ENCODE data around the gene SORBS2.
A peak's percentile ranks its signal among the peaks of the same experiment; 100 is the strongest.
"Not testable (repeated sequence)": the region's sequence is repeated elsewhere in the genome, so short reads cannot be mapped to it uniquely, and the experiment has no call there.

SORBS2 gene

DNA sequence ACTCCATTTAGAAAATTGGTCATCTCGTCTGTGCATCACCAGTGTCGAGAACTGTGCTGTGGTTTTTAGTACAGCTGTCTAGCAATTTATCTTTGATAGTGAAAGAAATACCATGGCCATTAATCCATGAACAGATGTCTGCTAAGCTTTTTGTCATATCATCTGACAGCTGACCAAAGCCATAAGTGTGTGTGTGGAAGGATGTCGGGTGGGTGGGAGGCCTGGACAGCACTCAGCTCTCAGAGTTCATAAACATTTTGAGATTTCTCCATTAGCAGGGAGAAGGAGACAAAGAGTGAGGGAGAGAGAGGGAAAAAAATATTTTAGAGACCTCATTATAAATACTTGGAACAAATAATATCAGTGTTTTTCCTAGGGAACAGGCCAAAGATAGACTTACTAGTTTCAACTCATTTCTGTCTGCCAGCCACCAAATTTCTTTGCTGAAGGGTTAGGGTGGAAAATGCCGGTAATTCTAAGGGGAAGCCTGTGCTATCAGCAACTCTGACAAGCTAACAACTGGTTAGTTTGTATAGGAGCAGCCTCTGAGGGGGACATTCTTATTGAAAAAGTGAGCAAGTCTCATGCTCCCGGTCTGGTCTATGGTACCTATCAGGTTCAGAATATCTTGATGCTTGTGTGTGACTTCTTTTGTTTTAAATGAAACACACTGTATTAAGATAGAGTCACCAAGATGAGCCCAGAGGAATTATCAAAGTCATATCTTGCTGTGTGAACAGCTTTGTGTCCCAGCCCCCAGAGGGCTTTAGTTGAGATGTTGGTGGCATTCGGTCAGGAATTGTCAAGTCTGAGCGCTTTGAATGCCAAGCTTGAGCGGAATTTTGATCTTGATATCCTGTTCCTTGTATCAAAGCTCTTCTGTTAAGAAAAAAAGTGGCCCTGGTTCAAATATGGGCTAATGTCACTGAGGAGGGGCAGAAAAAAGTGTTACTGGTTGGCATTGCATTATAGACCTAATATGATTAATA is 234.7 kb downstream of the SORBS2 start:
- no peak for DNase-seq

DNA sequence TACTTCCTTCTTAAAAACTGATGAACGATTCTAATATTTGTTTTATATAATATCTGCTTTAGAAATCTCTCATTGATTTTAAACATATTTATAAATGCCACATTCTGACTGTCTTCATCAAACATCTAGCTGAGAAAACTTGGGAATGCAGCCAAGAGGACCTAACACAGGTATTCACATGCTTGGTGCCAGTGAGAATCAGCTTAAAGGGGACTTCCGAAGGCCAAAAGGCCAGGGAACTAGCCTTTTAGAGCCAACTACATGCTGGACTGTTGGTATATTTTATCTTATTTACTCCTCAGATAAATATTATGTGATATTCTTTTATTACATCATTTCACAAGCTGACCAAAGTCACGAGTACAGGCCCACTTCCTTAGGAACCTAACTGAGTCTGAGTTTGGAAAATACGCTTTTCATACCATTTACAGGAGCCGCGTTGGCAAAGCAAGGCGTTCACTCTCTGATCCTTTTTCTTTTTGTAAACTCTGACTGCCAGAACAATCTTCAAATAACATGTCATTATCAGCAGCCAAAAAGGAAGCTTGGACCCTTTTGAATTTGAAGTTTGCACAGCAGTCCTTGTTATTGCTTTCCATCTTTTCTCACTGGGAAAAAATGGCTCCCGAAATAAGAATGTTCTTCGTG is 235.6 kb downstream of the SORBS2 start:
- no peak for DNase-seq

DNA sequence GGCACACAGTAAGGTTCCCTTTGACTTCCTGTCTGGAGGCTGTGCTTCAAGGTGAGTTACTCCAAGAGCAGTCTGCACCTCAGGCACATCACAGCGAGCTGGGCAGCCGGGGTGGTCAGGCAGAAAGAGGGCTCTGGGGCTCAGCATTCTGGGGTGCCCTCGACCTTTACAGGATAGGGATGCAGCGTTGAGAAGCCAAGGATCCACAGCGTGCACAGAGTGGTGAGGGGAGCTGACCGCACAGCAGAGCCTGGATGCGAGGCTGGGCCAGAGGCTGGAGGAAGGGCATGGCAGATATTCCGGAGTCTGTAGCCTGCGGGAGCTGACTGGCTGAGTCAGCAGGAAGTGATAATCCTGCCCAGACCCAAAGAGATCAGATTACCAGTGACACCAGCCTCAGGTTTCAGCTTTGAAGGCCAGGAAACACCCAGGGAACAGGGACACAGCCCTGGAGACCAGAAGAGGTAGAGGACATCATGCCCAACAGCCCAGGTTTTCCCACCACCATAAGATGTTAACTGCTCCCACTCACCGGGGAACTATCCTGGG is 238.3 kb downstream of the SORBS2 start:
- peak; percentile 31 for DNase-seq

DNA sequence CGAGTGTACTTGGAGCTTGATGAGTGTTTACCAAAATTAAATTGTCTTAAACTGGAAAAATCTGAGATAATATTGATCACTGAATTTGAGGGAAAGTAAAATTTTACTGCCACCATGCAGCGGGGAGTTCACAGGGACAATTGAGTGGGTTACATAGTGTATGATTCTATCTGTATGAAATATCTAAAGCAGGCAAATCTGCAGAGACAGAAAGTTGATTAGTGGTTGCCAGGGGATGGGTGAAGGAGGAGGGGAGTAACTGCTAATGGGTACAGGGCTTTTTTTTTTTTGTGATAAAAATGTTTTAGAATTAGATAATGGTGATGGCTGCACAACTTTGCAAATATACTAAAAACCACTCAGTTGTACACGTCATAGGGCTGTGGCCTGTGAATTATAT is 241.3 kb downstream of the SORBS2 start:
- no peak for DNase-seq

DNA sequence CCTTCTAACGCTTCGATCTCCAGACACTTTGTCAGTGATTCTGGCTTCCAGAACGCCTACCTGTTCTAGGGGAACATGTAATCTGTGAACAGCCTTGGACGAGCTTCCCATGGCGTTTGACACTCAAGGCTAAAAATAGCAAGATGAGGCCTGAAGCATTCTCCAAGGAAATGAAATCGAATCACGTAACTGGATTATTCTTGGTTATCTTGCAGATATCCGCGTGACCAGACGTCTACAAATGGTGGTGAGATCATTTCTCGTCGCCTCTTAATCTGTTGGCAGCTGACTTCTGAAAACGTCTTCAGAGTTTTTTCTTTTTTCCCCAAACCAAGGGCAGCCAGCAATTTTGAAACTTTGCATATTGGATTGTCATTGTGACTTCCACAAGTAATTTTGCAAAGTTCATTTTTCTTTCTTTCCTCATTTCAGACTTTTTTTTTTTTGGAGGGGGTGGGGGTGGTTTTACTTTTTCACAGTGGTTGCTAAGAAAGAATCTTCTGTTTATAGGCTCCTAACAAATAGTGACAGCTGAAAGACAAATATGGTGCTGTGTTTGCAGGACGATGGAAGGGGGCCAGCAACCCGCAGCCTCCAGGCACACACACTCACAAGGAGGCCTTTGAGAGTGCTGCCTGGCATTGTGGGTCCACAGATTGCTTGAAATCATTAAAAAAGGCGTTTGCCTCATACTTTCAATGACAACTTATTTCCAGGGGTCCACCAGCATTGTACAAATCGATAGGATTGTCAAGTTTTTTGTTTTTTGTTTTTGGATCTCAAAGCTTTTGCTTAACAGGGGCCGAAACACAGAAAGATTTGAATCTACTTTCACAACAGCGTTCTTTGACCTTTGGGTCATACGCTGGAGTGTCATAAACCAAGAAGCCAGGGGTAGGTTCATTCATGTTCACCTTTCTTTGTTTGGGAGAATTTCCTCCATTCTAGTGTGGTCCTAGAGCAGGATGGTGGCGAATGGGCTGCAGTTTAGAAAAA is 244.3 kb downstream of the SORBS2 start:
- no peak for DNase-seq

DNA sequence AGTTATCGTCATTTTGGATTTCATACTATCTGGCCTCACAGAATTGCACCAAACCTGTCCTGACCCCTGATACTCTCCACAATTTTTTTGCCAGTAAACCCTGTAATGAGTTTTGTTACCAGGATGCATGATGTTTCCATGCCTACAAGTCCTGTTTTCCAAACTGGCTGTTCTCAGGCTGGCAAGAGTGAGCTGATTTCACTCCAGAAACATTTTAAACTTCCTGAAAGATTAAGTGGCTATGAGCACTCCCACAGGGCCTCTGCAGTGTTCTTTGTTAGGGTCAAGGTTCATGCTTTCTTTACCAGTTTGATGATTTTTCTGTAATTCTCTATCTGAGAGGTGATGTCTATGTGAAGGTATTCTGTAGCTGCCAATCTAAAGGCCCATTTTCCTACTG is 245.0 kb downstream of the SORBS2 start:
- DNase-seq, result no peak

DNA sequence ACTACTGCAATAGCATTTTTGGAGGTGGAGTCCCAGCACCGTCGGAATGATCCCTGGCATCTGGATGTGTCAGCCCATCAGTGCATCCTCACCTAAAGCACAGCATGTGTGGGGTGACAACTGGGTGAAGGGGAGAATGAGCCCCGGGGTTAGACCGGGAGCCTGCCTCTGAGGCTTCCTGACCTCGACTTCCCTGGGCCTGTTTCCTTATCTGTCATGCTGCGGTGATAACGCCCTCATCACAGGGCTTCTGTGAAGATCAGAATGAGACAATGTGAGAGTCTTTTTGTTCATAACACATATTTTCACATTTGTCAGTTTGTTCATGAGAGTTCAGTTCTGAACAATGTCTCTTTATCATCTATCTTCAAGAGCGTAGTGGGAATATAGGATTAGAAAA is 245.6 kb downstream of the SORBS2 start:
- no peak for DNase-seq

DNA sequence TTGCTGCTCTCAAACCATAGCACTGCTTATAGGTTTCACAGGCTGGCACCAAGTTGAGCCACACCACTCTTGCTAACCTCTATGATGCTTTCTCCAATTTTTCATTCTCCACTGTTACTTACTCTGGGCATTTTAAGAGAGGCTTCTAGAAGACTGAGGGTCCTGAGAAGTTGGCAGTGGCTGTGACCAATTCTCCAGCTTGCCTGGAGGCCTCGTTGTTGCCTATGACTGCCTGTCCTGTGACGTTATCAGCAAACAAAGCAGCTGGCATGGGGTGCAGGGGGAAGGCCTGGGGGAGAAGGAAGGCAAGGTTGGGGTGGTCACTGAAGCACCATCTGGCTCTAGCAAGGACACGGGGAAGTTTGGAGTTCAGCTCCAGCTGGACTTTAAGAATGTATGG is 246.3 kb downstream of the SORBS2 start:
- no peak for DNase-seq

DNA sequence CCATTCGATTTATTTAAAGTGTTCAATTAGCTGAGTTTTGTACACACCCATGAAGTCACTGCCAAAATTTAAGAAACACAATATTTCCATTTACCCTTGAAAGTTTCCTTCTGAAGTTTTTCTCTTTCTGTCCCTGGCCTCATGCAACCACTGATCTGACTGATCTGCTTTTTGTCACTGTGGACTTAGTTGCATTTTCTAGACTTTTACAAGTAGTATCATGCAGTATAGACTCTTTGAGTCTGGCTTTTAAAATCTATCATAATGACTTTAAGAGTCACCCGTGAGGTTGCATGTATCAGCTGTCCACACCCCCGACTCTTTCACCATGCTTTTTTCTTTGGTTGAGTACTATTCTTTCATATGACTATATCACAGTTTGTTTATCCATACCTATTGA is 247.6 kb downstream of the SORBS2 start:
- no peak for DNase-seq

DNA sequence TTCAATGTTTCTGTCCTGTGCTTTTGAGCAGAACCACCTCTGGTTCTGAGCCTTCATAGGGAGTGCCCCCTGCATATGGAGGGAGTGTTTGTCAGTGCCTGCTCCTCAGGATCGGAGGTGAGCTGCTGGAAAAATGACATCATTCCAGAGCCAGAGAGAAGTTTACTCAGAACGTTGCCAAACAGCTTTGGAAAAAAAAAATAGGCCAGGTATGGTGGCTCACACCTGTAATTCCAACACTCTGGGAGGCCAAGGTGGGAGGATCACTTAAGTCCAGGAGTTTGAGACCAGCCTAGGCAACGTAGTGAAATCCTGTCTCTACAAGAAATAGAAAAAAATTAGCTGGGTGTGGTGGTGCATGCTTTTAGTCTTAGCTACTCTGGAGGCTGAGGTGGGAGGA is 249.5 kb downstream of the SORBS2 start:
- no peak for DNase-seq

DNA sequence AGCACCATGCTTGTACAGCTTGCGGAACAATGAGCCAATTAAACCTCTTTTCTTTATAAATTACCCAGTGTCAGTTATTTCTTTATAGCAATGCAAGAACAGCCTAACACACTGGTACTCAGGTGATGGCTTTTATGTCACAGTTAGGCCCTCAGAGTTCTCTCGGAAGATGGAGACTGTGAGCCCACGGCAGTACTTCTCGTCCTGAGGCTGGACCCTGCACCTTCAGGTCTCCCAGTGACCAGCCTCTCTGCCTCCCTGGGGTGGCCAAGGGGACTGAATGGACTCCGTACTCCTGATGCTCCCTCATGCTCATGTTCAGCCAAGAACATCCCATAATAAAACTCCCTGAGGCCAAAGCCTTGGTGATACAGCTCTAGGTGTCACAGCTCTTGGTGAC is 251.7 kb downstream of the SORBS2 start:
- DNase-seq, result no peak

DNA sequence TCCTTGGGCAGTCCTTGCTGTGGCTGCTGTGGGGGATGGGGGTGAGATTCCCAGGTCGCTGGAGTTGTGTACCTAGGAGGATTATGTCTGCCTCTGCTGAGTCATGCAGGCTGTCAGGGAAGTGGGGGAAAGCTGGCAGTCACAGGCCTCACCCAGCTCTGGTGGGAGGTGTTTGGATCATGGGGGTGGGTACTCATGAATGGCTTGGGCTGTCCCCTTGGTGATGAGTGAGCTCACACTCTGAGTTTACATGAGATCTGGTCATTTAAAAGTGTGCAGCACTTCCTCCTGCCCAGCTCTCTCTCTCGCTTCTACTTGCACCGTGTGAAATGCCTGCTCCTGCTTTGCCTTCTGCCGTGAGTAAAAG is 252.1 kb downstream of the SORBS2 start:
- no peak for DNase-seq

DNA sequence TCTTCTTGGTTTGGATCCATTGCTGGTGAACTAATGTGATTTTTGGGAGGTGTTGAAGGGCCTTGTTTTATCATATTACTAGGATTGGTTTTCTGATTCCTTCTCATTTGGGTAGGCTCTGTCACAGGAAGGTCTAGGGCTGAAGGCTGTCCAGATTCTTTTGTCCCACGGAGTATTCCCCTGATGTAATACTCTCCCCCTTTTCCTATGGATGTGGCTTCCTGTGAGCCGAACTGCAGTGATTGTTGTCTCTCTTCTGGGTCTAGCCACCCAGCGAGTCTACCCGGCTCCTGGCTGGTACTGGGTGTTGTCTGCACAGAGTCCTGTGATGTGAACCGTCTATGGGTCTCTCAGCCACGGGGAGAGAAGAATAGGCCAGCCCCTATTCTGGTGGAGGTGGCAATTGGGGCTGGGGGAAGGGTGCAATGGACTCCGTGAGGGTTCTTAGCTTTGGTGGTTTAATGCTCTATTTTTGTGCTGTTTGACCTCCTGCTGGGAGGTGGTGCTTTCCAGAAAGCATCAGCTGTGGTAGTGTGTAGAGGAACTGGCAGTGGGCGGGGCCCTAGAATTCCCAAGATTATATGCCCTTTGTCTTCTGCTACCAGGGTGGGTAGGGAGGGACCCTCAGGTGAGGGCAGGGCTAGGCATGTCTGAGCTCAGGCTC is 252.6 kb downstream of the SORBS2 start:
- not testable (repeated sequence) for DNase-seq

DNA sequence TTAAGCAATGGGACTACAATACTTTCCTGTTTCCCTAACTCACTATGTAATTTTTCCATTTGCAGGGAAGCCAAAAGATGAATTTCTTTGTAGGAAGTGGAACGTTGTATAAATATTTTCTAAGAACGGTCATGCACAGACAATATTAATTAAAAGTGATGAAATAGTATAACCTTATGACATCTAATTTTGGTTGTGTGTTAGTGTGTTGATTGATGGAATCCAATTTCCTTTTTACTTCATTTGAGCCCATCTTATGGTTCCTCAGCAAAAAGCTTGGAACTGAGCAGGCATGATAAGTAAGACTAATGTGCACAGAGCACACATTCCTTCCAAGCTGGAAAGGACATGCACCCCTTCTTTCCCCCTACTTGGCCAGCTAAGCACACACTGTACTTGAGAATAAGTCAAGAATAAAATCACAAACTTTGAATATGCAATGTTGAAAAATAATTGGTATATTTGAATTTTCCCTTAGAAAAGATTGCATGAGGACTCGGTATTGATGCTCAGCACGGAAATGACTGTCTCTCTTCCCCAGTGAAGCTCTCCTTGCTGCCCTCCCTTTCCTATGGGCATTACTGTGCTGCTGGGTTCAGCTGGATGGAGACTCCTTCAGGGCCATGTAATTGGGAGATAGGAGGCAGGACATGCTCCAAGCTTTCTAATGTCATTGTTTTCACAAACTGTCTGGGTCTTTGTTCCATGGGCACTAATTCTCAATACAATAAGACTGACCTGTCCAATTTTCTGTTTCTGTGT is 257.4 kb downstream of the SORBS2 start:
- DNase-seq, result no peak

DNA sequence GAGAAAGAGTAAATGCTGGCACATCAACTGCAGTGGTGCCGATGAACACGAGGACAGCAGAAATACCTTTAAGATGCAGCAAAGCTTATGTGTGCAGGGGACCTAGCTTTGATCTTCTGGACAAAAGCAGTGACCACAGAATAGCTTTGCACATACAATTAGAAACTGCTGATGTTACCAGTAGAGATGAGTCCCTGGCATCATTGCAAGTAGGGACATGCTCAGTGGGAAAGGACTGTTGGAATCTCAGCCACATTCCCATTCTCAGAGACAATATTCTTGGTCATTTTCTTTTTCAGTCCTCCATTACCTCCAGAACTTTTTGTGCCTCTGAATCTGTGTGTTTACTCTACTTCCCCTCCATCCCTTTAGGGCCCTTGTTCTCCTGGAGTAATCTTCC is 259.7 kb downstream of the SORBS2 start:
- no peak for DNase-seq

DNA sequence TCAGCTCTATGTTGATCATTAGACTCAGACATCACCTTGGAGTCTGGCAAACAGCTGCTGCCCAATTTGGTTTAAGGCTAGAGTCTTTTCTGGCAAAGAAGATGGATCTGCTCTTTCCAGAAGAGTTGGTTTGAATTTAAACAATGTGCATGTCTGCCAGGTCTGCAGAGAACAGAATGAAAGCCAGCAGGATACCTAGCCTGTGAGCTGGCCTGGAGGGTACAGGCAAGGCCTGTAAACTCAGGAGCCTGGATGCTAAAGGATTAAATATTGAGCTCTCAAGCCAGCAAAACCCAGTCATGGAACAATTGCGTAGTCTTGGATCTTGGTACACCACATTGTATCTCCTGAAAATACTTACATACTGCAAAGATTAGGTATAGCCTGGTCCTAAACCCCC is 261.1 kb downstream of the SORBS2 start:
- DNase-seq, result no peak

DNA sequence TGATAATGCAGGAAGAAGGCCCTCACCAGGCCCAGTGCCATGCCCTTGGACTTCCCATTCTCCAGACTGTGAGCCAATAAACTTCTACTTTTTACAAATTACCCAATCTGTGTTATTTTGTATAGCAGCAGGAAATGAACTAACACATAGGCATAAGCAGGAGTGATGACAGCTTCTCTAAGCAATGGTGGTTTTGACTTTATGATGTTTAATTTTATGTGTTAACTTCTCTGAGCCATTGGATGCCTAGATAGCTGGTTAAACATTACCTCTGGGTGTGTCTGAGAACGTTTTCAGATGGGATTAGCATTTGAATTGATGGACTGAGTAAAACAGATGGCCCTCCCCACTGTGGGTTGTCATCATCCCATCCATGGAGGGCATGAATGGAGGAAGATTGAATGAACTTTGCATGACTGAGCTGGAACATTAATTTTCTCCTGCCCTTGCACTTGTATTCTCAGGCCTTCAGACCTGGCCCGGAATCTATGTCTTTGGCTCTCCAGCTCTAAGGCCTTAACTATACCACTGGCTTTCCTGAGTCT is 262.8 kb downstream of the SORBS2 start:
- DNase-seq, result no peak

DNA sequence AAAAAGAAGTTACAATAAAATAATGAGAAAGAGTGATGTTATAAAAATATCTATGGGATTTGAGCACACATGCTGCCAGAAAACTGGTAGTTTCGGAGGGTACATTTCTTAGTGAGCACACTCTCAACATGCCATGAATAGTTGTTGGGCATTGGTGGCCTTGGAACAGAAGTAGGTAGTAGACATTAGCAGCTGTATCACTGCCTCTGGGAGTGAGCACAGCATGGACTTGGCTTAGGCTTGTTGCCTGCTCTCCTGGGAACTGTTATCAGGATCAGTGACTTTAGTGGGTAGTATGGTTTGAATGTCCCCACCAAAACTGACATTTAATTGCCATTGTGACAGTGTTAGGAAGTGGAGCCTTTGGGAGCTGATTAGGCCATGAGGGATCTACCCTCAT is 263.4 kb downstream of the SORBS2 start:
- DNase-seq, result no peak

DNA sequence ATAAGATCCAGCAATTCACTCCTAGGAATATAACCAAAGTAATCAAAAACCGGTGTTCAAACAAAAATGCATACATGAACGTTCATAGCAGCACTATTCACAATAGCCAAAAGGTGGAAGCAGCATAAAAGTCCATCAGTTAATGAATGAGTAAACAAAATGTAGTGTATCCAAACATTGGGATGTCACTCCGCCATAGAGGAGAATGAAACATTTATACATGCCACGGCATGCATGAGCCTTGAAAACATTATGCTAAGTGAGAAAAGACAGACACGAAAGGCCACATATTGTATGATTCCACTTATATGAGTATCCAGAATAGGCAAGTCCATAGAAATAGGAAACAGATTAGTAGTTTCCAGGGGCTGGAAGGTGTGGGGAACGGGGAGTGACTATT is 265.7 kb downstream of the SORBS2 start:
- no peak for DNase-seq

DNA sequence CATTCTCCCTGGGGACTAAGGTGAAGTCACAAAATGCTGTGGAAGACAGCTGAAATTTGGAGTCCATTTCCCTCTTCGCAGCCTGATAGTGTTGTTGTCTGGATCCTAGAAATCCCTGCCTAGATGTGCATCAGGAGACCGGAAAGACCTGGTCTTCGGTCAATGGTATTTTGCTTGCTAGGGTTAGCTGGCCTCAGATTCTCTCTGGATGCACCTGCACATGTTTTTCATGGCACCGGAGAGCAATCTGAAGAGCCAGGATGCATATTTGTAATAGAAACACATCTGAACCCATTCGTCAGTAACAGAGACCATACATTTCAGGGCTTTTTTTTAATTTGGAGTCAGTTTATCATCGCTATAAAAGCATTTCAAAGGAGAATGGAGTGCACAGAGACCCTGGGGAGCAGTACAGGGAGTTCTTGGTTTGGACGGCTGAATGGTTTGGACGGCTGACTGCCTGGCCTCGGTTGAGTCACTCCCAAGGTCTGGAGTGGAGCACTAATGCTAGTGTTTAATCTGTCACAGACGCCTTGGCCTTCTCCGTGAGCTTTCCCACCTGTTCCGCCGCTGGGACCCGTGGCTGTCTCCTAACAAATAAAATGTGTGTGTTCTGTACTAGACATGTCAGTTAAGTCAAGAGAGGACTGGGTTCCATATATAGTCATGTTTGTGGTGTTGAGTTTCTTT is 269.2 kb downstream of the SORBS2 start:
- DNase-seq, result no peak

Measured in NCI-H524 treated with DMSO at 0.1 percent for 48 hours (cell line).